GM12872 (cell line): Measurements from ENCODE around the gene DIPK1B.

Experiments used
- CTCF ChIP-seq: IDR thresholded peaks from 3 replicates; pipeline ENCODE4 v1.5.1; 2011; ENCODE audit warnings: low read depth, mild to moderate bottlenecking, low read length, moderate library complexity; ENCODE audit not compliant: insufficient read depth

Gene DIPK1B

GRCh38 chr9:136711751-136712689, at the start of gene DIPK1B:
TSS of gene DIPK1B (plus strand) at chr9:136712572. CDS start at chr9:136712666, 94 bp downstream.
- TF ChIP-seq CTCF, result no peak

- TF ChIP-seq CTCF, result no peak
Measured at GRCh38 chr9:136662656-136663581, 49.5 kb upstream of the DIPK1B start, which contains the start of gene EGFL7. TSS of gene EGFL7 (plus strand) at chr9:136662916. CDS start at chr9:136668283, 5,367 bp downstream.

GRCh38 chr9:136664000-136664915, 48.1 kb upstream of the DIPK1B start:
- no peak for TF ChIP-seq CTCF

- peak; percentile 33; the same call in 1 of the 3 replicates for TF ChIP-seq CTCF
Measured at GRCh38 chr9:136665111-136665703, 47.2 kb upstream of the DIPK1B start.

- TF ChIP-seq CTCF, result no peak
Measured at GRCh38 chr9:136665704-136666371, 46.5 kb upstream of the DIPK1B start.
